Glomerular endothelial cell (primary cell): ENCODE data around the gene CWH43. TPM values are rescaled to one million over a fixed set of nuclear protein-coding genes. Genes with fewer than 3 reads are reported as not detected.

Experiments
- total RNA-seq: library from RNA; depleted of rRNA; stranded (reverse); fragments of >200 nt; gene quantifications from 2 replicates; pipeline ENCODE4 v1.2.3, GENCODE V29; 2015

Gene CWH43
- total RNA-seq, 1 donor from 2014 or later: not detected

Other genes starting within 250 kb of the CWH43 start
- 51.8 and 72.9 TPM in 2 replicates for gene FRYL, start 206.0 kb upstream of the CWH43 start, total RNA-seq
- 123 and 136 TPM in 2 replicates for gene OCIAD1, start 155.2 kb upstream of the CWH43 start, total RNA-seq
- gene OCIAD2, start 79.5 kb upstream of the CWH43 start, total RNA-seq: 58.9 and 101 TPM in 2 replicates